HG03442 (cell line): ENCODE results near the gene TSPAN11.

Experiments
- ATAC-seq: cut with Tn5 transposase; IDR thresholded peaks from one replicate; pipeline ENCODE4 v1.9.1; 2021; ENCODE audit warnings: mild to moderate bottlenecking, moderate library complexity; ENCODE audit not compliant: unreplicated experiment

The TSPAN11 gene

DNA sequence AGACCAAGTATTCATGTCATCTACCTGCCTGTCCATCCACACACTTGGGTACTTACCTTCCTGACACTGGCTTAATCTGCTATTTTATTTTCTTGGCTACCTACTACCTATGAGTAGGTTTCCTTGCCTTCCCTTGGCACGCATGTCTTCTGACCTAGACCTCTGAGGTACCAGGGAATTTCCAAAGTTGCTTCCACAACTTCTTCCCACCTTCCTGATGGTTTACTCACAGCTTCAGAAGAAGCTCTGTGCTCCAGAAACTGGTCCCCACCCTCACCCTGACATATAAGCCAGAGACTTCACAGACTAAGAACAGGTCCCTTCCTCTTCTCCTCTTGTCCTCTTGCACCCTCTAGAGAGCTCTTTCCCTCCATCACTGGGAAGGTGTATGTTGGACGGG lies 111.4 kb downstream of the TSPAN11 start:
- no peak for ATAC-seq

DNA sequence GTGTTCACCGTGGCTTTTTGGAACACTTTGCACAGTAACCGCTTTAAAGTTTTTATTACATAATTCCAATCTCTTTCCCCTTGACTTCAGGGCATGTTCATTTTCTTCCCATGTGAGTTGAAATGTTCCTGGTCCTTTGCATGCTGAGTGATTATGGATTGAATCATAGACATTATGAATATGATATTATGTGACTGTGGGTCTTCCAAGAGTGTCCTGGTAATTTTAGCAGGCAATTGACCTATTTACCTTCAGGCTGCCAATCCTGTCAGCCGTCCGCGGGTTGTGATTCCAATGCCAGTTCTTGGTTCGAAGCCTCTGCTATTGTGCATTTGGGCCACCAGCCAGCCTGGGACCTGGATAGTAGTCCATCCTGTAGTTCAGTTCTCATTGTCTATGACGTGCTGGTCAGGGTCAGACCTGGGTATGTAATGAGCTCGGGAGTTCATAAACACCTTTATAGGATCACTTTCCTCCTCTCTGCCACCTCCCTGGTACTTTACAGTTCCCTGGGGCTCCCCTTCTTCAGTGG lies 114.6 kb downstream of the TSPAN11 start:
- no peak for ATAC-seq
